K562 (cell line): ENCODE measurements around the gene L3MBTL1. TPM values are rescaled to one million over a fixed set of nuclear protein-coding genes. Genes with fewer than 3 reads are reported as not detected.

Experiments used
- ATAC-seq: fragments of 200-7000 bp; cut with Tn5 transposase; 3 replicates; pipeline ENCODE4 v1.9.1; 2020; ENCODE audit warnings: moderate library complexity
- BruUV-seq: library from RNA; stranded (reverse); fragments of 400-500 nt; replicated peaks from 2 replicates; lab custom pipeline; 2021; lab: Mats Ljungman, UMichigan
- CTCF ChIA-PET: fragments of 300-600 bp; formaldehyde crosslinking; extraction: SDS; loops from one replicate; lab custom pipeline; 2021; ENCODE audit warnings: low intra/inter-chr PET ratio; lab: Yijun Ruan, JAX
- POLR2A ChIA-PET: fragments of 300-600, 350-650 bp; sonication (Branson Sonifier 250); formaldehyde crosslinking; extraction: SDS; loops from one replicate; lab custom pipeline; 2021; ENCODE audit warnings: antibody characterized with exemption, inconsistent platforms; lab: Yijun Ruan, JAX
- DNase-seq, 4 experiments: peaks; one replicate each; pipeline versions ENCODE4 v3.0.0 to v3.0.0-alpha.2; 2011 to 2018; ENCODE audit warnings: low spot score in 3 of 4, mixed read lengths in 3 of 4; ENCODE audit errors: extremely low read depth in 1 of 4
- FAIRE-seq: peaks from 2 replicates; lab custom pipeline; 2011; peaks lifted over from hg19 to GRCh38; lab: Jason Lieb, UNC
- H2AFZ ChIP-seq: 2 replicates; pipeline ENCODE4 v1.6.0; 2011; ENCODE audit warnings: low read depth, low read length, control low read depth, inconsistent platforms
- H3K27ac ChIP-seq: fragments of 200-600 bp; 3 replicates; pipeline ENCODE4 v1.8.0; 2011; ENCODE audit warnings: low read depth, mild to moderate bottlenecking, control low read depth, inconsistent platforms, low read length, moderate library complexity, mixed read lengths; ENCODE audit errors: extremely low read depth
- H3K27me3 ChIP-seq, 2 experiments: fragments of 300-600 bp in 1 of 2; 2 replicates in 1 of 2; 3 replicates in 1 of 2; pipeline versions ENCODE4 v1.6.0 to v1.8.0; 2011; ENCODE audit warnings: inconsistent platforms in 2 of 2, low read length in 2 of 2, mild to moderate bottlenecking in 1 of 2, mixed read lengths in 1 of 2, moderate library complexity in 1 of 2; ENCODE audit not compliant: control insufficient read depth in 2 of 2, insufficient read depth in 2 of 2
- H3K36me3 ChIP-seq: fragments of 300-600 bp; 3 replicates; pipeline ENCODE4 v1.8.0; 2011; ENCODE audit warnings: mild to moderate bottlenecking, low read length, inconsistent platforms; ENCODE audit not compliant: control insufficient read depth, insufficient read depth
- H3K4me1 ChIP-seq, 2 experiments: fragments of 200-600 bp in 1 of 2; replicated peaks in 1 of 2; 2 replicates in 1 of 2; 3 replicates in 1 of 2; pipeline versions ENCODE4 v1.5.1 to v1.8.0; 2011; ENCODE audit warnings: inconsistent platforms in 2 of 2, low read length in 2 of 2, mild to moderate bottlenecking in 1 of 2, mixed read lengths in 1 of 2, moderate library complexity in 1 of 2; ENCODE audit not compliant: control insufficient read depth in 2 of 2, insufficient read depth in 2 of 2
- H3K4me2 ChIP-seq: 2 replicates; pipeline ENCODE4 v1.6.1; 2011; ENCODE audit warnings: low read length, control low read depth, inconsistent platforms, mixed read lengths; ENCODE audit not compliant: insufficient read depth
- H3K4me3 ChIP-seq: fragments of 200-600 bp; sonication (generic), shearing (Covaris generic); 2 replicates; pipeline ENCODE4 v1.5.1; 2016; ENCODE audit warnings: control low read depth, inconsistent platforms
- H3K79me2 ChIP-seq: fragments of 200-600 bp; 3 replicates; pipeline ENCODE4 v1.8.0; 2011; ENCODE audit warnings: low read length, inconsistent platforms; ENCODE audit not compliant: control insufficient read depth, insufficient read depth
- H3K9ac ChIP-seq, 2 experiments: 2 replicates each; pipeline versions ENCODE4 v1.6.0 to v1.6.1; 2011; ENCODE audit warnings: low read depth in 2 of 2, low read length in 2 of 2, control low read depth in 1 of 2, inconsistent platforms in 1 of 2, mild to moderate bottlenecking in 1 of 2, mixed read lengths in 1 of 2; ENCODE audit not compliant: insufficient read depth in 1 of 2
- H3K9me1 ChIP-seq: one replicate; pipeline ENCODE4 v1.6.0; 2011; ENCODE audit warnings: inconsistent platforms, mild to moderate bottlenecking, low read length, moderate library complexity; ENCODE audit not compliant: control insufficient read depth, insufficient read depth
- H3K9me3 ChIP-seq: replicated peaks from 2 replicates; pipeline ENCODE4 v1.5.1; 2011; ENCODE audit warnings: low read depth, low read length, inconsistent platforms; ENCODE audit not compliant: control insufficient read depth, insufficient read depth
- H4K20me1 ChIP-seq: replicated peaks from 2 replicates; pipeline ENCODE4 v1.6.1; 2011; ENCODE audit warnings: low read length, inconsistent platforms, mixed read lengths; ENCODE audit not compliant: control insufficient read depth, insufficient read depth
- BRD4 ChIP-seq: fragments of 200-600 bp; sonication (generic); IDR thresholded peaks from 2 replicates; pipeline ENCODE4 v1.6.1; 2017; ENCODE audit warnings: inconsistent platforms
- ELF4 ChIP-seq: fragments of 450-650 bp; formaldehyde crosslinking; IDR thresholded peaks from 2 replicates; pipeline ENCODE4 v1.4.0; 2022; ENCODE audit warnings: missing genetic modification characterization
- HDAC1 ChIP-seq, 2 experiments: fragments of 450-650 bp; IDR thresholded peaks; 2 replicates each; pipeline ENCODE4 v1.6.1; 2016 to 2017; ENCODE audit warnings: inconsistent platforms in 1 of 2, mild to moderate bottlenecking in 1 of 2, moderate library complexity in 1 of 2
- HDGF ChIP-seq: fragments of 450-650 bp; IDR thresholded peaks from 2 replicates; pipeline ENCODE4 v1.6.1; 2016
- KAT2B ChIP-seq: IDR thresholded peaks from one replicate; pipeline ENCODE4 v1.6.1; 2012; ENCODE audit warnings: low read depth, mild to moderate bottlenecking, control low read depth, inconsistent platforms, low read length, moderate library complexity
- MEIS2 ChIP-seq: fragments of 450-650 bp; IDR thresholded peaks from 2 replicates; pipeline ENCODE4 v1.6.1; 2014; ENCODE audit warnings: mild to moderate bottlenecking; ENCODE audit not compliant: partially characterized antibody
- NCOA1 ChIP-seq: fragments of 450-650 bp; IDR thresholded peaks from 2 replicates; pipeline ENCODE4 v1.6.1; 2016; ENCODE audit warnings: low read depth
- NFIC ChIP-seq: fragments of 450-650 bp; IDR thresholded peaks from 2 replicates; pipeline ENCODE4 v1.6.1; 2017; ENCODE audit warnings: mild to moderate bottlenecking, inconsistent platforms
- NFXL1 ChIP-seq: fragments of 450-650 bp; formaldehyde crosslinking; IDR thresholded peaks from 2 replicates; pipeline ENCODE4 v1.4.0; 2021; ENCODE audit warnings: mild to moderate bottlenecking
- PCBP2 ChIP-seq: fragments of 200-400 bp; formaldehyde crosslinking; IDR thresholded peaks from 2 replicates; pipeline ENCODE4 v1.6.1; 2018; ENCODE audit warnings: low read length, low read depth, mild to moderate bottlenecking, moderate library complexity; ENCODE audit not compliant: poor library complexity, severe bottlenecking
- PHF21A ChIP-seq: fragments of 450-650 bp; IDR thresholded peaks from 2 replicates; pipeline ENCODE4 v1.6.1; 2017; ENCODE audit warnings: low read depth, borderline replicate concordance
- RBM25 ChIP-seq: fragments of 200-400 bp; formaldehyde crosslinking; IDR thresholded peaks from 2 replicates; pipeline ENCODE4 v1.6.1; 2018; ENCODE audit warnings: low read length, low read depth, moderate library complexity; ENCODE audit not compliant: severe bottlenecking
- SMARCA4 ChIP-seq: fragments of 450-650 bp; IDR thresholded peaks from 2 replicates; pipeline ENCODE4 v1.6.1; 2016
- STAT5A ChIP-seq: IDR thresholded peaks from 2 replicates; pipeline ENCODE4 v1.6.1; 2012; ENCODE audit warnings: low read length, inconsistent platforms, borderline replicate concordance
- TCF7 ChIP-seq: sonication (generic); IDR thresholded peaks from 2 replicates; pipeline ENCODE4 v1.6.1; 2016; ENCODE audit warnings: antibody characterized with exemption, borderline replicate concordance
- TRIM28 ChIP-seq: fragments of 450-650 bp; IDR thresholded peaks from 2 replicates; pipeline ENCODE4 v1.6.1; 2017
- ZNF146 ChIP-seq: IDR thresholded peaks from one replicate; pipeline ENCODE4 v1.6.1; 2018; ENCODE audit warnings: missing compliant biosample characterization; ENCODE audit not compliant: unreplicated experiment
- ZNF253 ChIP-seq: fragments of 250-450 bp; sonication (Bioruptor Pico); conservative IDR thresholded peaks from 2 replicates; pipeline ENCODE4 v1.6.1; 2021; ENCODE audit warnings: mild to moderate bottlenecking
- ZNF444 ChIP-seq: fragments of 250-450 bp; sonication (Bioruptor Pico); IDR thresholded peaks from 2 replicates; pipeline ENCODE4 v1.4.0; 2020; ENCODE audit warnings: mild to moderate bottlenecking, moderate library complexity
- ZNF586 ChIP-seq: fragments of 450-650 bp; formaldehyde crosslinking; conservative IDR thresholded peaks from 2 replicates; pipeline ENCODE4 v1.4.0; 2020; ENCODE audit warnings: mild to moderate bottlenecking, moderate library complexity
- WGBS: fragments of 100-300 bp; shearing (Covaris generic); methylation state at CpG from one replicate; pipeline ENCODE4 v1.1.6; 2016; ENCODE audit warnings: low coverage, mixed read lengths; ENCODE audit not compliant: insufficient coverage; ENCODE audit errors: missing lambda C conversion rate; 5-methylcytosine and 5-hydroxymethylcytosine counted together
- in situ Hi-C: fragments of 300-500 bp; cut with MboI; formaldehyde crosslinking; loops from 4 replicates; pipeline ENCODE4 v1.15.0; 2018; ENCODE audit warnings: inconsistent platforms, mixed read lengths
- intact Hi-C: fragments of 100-400 bp; cut with micrococcal nuclease; formaldehyde crosslinking; loops from 2 replicates; pipeline ENCODE4 v1.14.2; 2022
- polyA plus RNA-seq, 8 experiments: library from polyadenylated mRNA; depleted of rRNA in 4 of 8; stranded (reverse) in 5 of 8; unstranded in 3 of 8; fragments of >200 nt; fragmentation: Nextera tagmentation in 2 of 8; fragmentation: Illumina TruSeq in 1 of 8; extraction: Ambion mirVana in 2 of 8; extraction: Trizol in 1 of 8; gene quantifications; 2 replicates each; pipeline versions ENCODE4 v1.2.1 to v1.2.3, GENCODE V29; 2011 to 2014; ENCODE audit warnings: inconsistent platforms in 1 of 8, missing spikeins in 1 of 8
- total RNA-seq, 7 experiments: library from RNA; depleted of rRNA in 6 of 7; stranded (reverse); fragments of >200 nt in 6 of 7; fragmentation: Illumina TruSeq in 2 of 7; extraction: Trizol in 2 of 7; gene quantifications; 2 replicates each; pipeline versions ENCODE4 v1.2.1 to v1.2.3, GENCODE V29; 2011 to 2021; ENCODE audit warnings: low replicate concordance in 1 of 7

L3MBTL1 gene
- total and polyA plus RNA-seq, 9 of the 15 experiments (the other 6 are each of a cell fraction or from before 2014, with no cell fraction given), result 0.77 to 10.0 (median 4.4) TPM

- TF ChIP-seq NFIC (0 out of 2 replicates have a peak, but pooled peaks have one; percentile 24), MEIS2 (peak; percentile 54), ZNF586 (CRISPR knock-in tag) (no peak), HDGF (no peak; the same call in 1 of the 2 replicates), HDAC1 (IDR thresholded peaks at IDR 0.05) (peak in 1 of 2 experiments; percentile 34; a peak in 1 of 4 replicates), TCF7 (no peak), STAT5A (peak; percentile 75), SMARCA4 (peak; percentile 39; the same call in 1 of the 2 replicates)
Observed at GRCh38 chr20:43516251-43516824, 8.8 kb downstream of the L3MBTL1 start (continued).

- CTCF ChIA-PET, result no interaction called here
- H3K4me2 ChIP-seq, result no peak overlapping the region
- peaks cover 15 to 22% of the 10 kb centered on the region in 2 experiments; a peak in 4 of 5 replicates for H3K4me1 ChIP-seq
- no peaks in the 10 kb centered on the region; the same call in 1 of the 2 replicates for H3K9me3 ChIP-seq
- no peaks in the 10 kb centered on the region for H3K9me1 ChIP-seq
- no peak overlapping the region for H3K4me3 ChIP-seq
- H2AFZ ChIP-seq, result no peak overlapping the region
- peak; percentile 30 for TF ChIP-seq ZNF146 (CRISPR knock-in tag)
- TF ChIP-seq PCBP2, result no peak
- TF ChIP-seq TRIM28, result no peak
- TF ChIP-seq BRD4, result no peak
- TF ChIP-seq ELF4 (CRISPR knock-in tag), result no peak
- no peak for TF ChIP-seq NCOA1
- TF ChIP-seq ZNF253 (CRISPR knock-in tag), result no peak
- TF ChIP-seq NFXL1, result no peak
- TF ChIP-seq PHF21A, result no peak
- no peak for TF ChIP-seq KAT2B
- peak; percentile 15 for TF ChIP-seq RBM25
- no peak for TF ChIP-seq ZNF444 (CRISPR knock-in tag)
- peaks cover 17% of the 10 kb centered on the region; the same call in 2 of the 3 replicates for H3K79me2 ChIP-seq
- WGBS, result 100% methylated on average over 1 of the region's 1 CpG
- no TSS peak for BruUV-seq
- no peak overlapping the region for H3K9ac ChIP-seq
- ATAC-seq (no peak), FAIRE-seq (no peak), DNase-seq (no peak)
- H4K20me1 ChIP-seq, result no peaks in the 10 kb centered on the region
- POLR2A ChIA-PET, result interaction anchor here (0.7 kb wide), 1 partner anchor 10 kb away, joined by 4 read pairs; no protein-coding TSS in a partner anchor
- intact Hi-C loops, result no loop called here
- peaks cover 14% of the 10 kb centered on the region; the same call in 1 of the 3 replicates for H3K36me3 ChIP-seq
- H3K27me3 ChIP-seq, result no peaks in the 10 kb centered on the region
- in situ Hi-C loops, result no loop called here
- no peak overlapping the region for H3K27ac ChIP-seq
Observed at GRCh38 chr20:43520074-43520630, 12.7 kb downstream of the L3MBTL1 start.
